Parathyroid adenoma (tissue), 2 donors: ENCODE measurements around the gene SLC22A23.

ENCODE experiments used
- H2AFZ ChIP-seq: fragments of 300-600 bp; sonication (generic); one replicate; pipeline ENCODE4 v1.7.0; 2017; ENCODE audit warnings: antibody characterized with exemption, mild to moderate bottlenecking
- H3K27ac ChIP-seq: fragments of 300-600 bp; sonication (generic); one replicate; pipeline ENCODE4 v1.7.0; 2017
- H3K27me3 ChIP-seq: fragments of 300-600 bp; sonication (generic); one replicate; pipeline ENCODE4 v1.7.0; 2017; ENCODE audit warnings: low read length; ENCODE audit not compliant: control insufficient read depth, insufficient read depth
- H3K36me3 ChIP-seq: fragments of 300-600 bp; sonication (generic); one replicate; pipeline ENCODE4 v1.7.0; 2017; ENCODE audit warnings: low read length; ENCODE audit not compliant: control insufficient read depth, insufficient read depth
- H3K4me1 ChIP-seq: fragments of 300-600 bp; sonication (generic); one replicate; pipeline ENCODE4 v1.7.0; 2017; ENCODE audit warnings: control low read depth
- H3K4me2 ChIP-seq: fragments of 300-600 bp; sonication (generic); one replicate; pipeline ENCODE4 v1.7.0; 2017; ENCODE audit warnings: low read length
- H3K4me3 ChIP-seq: fragments of 300-600 bp; sonication (generic); one replicate; pipeline ENCODE4 v1.7.0; 2017; ENCODE audit warnings: low read depth, low read length
- H3K79me2 ChIP-seq: fragments of 300-600 bp; sonication (generic); one replicate; pipeline ENCODE4 v1.7.0; 2017; ENCODE audit warnings: control low read depth
- H3K9ac ChIP-seq: fragments of 300-600 bp; sonication (generic); one replicate; pipeline ENCODE4 v1.7.0; 2017; ENCODE audit warnings: mild to moderate bottlenecking
- H3K9me3 ChIP-seq: fragments of 300-600 bp; sonication (generic); one replicate; pipeline ENCODE4 v1.7.0; 2017; ENCODE audit warnings: low read length; ENCODE audit not compliant: control insufficient read depth
- TF ChIP-seq, protein P1 (sequence below): fragments of 300-600 bp; sonication (generic); IDR thresholded peaks from one replicate; pipeline ENCODE4 v1.7.0; 2017; ENCODE audit warnings: antibody characterized with exemption, mild to moderate bottlenecking
- donor health status: primary hyperparathyroidism.

Gene SLC22A23

DNA sequence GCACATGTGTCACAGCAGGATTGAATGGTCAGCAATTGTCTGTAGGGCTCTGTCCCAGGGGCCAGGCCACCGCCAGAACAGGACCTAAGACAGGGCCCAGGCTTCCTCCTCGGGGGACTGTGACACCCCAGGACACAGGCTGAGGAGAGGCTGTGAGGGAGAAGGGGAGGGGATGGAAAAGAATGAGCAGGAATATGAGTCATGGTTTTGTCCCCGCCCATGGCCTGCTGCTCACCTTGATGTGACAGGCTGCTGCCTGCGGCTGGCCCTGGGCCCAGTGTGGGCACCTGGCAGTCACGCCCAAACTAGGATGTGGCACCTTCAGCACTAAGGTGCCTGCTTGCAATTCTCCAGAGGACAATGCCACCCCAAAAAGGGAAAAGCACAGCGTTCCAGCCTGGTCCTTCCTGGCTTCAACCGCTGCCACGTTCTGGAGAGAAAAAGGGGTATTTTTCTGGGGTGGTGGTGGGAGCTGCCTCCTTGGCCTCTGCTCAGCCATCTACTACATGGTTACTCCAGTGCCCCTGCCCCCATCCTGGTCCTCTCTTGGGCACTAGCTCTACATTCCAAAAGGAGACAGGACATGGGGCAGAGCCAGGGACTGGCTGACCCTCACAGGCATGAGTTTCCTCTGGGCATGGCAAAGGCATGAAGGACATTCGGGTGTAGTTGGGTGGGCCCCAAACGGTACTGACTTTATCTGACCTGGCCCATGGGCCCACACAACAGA lies 93.4 kb downstream of the SLC22A23 start:
- no peaks in the 10 kb centered on the region for H3K36me3 ChIP-seq
- TF ChIP-seq, protein P1, sequence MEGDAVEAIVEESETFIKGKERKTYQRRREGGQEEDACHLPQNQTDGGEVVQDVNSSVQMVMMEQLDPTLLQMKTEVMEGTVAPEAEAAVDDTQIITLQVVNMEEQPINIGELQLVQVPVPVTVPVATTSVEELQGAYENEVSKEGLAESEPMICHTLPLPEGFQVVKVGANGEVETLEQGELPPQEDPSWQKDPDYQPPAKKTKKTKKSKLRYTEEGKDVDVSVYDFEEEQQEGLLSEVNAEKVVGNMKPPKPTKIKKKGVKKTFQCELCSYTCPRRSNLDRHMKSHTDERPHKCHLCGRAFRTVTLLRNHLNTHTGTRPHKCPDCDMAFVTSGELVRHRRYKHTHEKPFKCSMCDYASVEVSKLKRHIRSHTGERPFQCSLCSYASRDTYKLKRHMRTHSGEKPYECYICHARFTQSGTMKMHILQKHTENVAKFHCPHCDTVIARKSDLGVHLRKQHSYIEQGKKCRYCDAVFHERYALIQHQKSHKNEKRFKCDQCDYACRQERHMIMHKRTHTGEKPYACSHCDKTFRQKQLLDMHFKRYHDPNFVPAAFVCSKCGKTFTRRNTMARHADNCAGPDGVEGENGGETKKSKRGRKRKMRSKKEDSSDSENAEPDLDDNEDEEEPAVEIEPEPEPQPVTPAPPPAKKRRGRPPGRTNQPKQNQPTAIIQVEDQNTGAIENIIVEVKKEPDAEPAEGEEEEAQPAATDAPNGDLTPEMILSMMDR, result no peak
- no peaks in the 10 kb centered on the region for H3K27me3 ChIP-seq
- H3K9me3 ChIP-seq, result no peaks in the 10 kb centered on the region
- H3K4me2 ChIP-seq, result no peak overlapping the region
- no peak overlapping the region for H3K9ac ChIP-seq
- peaks cover 20% of the 10 kb centered on the region for H3K4me1 ChIP-seq
- H3K79me2 ChIP-seq, result peaks cover 22% of the 10 kb centered on the region
- H2AFZ ChIP-seq, result peak overlapping the region; percentile 66
- H3K4me3 ChIP-seq, result no peak overlapping the region
- peak overlapping the region; percentile 71 for H3K27ac ChIP-seq

DNA sequence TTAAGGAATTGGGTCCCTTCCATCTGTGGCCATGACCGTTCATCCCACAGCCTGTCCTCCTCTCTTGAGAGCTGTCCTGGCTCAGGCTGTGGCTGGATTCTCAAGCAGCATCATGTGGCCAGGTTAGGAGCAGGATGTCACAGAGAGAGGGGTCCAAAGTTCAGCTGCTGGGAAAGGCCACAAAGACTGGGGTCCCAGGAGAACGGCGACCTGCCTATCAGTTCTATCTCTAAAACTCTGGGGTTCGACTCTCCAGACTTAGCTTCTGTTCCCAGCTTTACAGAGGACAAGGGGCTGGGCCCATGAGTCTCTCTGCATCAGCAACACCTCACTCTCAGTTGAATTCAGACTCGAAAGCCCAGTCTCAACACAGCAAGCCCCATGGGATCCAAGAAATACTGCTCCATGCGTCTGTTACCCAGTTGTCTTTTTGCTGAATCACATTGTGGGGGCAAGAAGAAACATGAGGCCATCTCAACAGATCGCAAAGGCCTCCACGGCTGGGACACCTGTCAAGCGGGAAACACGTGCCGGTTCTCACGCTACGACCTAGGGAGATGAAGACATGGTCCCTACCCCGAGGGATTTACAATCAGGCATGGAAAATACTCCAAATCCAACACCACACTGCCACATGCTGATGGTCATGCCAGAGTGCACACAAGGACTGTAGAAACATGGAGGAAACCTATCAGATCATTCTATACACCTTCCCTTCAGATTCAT lies 95.4 kb downstream of the SLC22A23 start:
- TF ChIP-seq, protein P1, result no peak
- H3K4me1 ChIP-seq, result peaks cover 28% of the 10 kb centered on the region
- H3K36me3 ChIP-seq, result no peaks in the 10 kb centered on the region
- H2AFZ ChIP-seq, result no peak overlapping the region
- peaks cover 9% of the 10 kb centered on the region for H3K79me2 ChIP-seq
- no peak overlapping the region for H3K27ac ChIP-seq
- no peak overlapping the region for H3K4me2 ChIP-seq
- no peak overlapping the region for H3K4me3 ChIP-seq
- H3K9me3 ChIP-seq, result no peaks in the 10 kb centered on the region
- no peak overlapping the region for H3K9ac ChIP-seq
- no peaks in the 10 kb centered on the region for H3K27me3 ChIP-seq

DNA sequence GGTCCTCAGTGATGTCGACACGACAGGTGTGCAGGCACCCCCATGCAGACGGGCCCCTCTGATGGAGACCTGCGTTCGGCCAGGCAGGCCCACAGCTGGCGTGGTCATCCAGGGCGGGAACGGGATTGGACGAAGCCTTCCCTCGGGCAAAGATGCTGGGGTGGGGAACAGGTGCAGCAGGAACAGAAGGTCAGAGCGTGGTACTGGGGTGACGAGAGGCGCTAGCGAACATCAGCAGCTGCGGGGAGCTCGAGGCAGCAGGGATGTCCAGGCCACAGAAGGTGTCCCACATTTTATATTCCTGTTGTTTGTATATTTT lies 96.2 kb downstream of the SLC22A23 start:
- H3K9me3 ChIP-seq, result no peaks in the 10 kb centered on the region

DNA sequence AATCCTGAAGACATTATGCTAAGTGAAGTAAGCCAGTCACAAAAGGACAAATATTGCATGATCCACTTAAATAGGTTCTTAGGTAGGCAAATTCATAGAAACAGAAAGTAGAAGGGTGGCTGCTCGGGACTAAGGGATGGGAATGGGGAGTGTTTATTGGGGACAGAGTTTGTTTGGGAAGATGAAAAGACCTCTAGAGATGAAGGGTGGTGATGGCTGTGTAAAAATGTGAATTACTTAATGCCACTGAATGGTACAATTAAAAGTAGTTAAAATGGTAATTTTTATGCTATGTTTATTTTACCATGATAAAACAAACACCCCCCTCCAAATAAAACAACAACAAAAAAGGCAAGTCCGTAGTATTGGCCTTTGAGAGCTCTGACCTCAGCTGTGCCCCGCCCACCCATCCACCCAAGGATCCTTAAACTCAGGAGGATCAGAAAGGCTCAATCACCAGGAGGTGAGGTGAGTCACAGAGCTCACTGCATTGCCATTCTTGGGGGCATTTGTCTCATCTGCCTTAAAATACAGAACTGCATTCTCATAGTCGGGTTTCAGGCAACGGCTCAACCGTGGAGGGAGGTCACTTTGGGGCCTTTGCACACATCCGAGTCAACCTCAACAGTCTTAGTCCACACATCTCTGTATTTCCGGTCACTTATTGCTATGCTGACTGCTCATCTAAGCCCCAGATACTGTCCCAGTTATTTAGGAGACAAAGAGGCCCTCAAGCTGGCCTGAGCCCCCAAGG lies 96.7 kb downstream of the SLC22A23 start:
- no peak overlapping the region for H3K4me2 ChIP-seq
- peaks cover 37% of the 10 kb centered on the region for H3K4me1 ChIP-seq
- H3K36me3 ChIP-seq, result no peaks in the 10 kb centered on the region
- H3K27me3 ChIP-seq, result no peaks in the 10 kb centered on the region
- H2AFZ ChIP-seq, result no peak overlapping the region
- H3K79me2 ChIP-seq, result peaks cover 6% of the 10 kb centered on the region
- H3K4me3 ChIP-seq, result no peak overlapping the region
- H3K9ac ChIP-seq, result no peak overlapping the region
- no peaks in the 10 kb centered on the region for H3K9me3 ChIP-seq
- H3K27ac ChIP-seq, result no peak overlapping the region
- TF ChIP-seq, protein P1, result no peak

More for the DNA sequence above, 96.2 kb downstream of the SLC22A23 start:
- H3K27ac ChIP-seq, result no peak overlapping the region
- peaks cover 6% of the 10 kb centered on the region for H3K79me2 ChIP-seq
- H3K9ac ChIP-seq, result no peak overlapping the region
- H3K4me2 ChIP-seq, result no peak overlapping the region
- TF ChIP-seq, protein P1, result no peak
- no peak overlapping the region for H2AFZ ChIP-seq
- peaks cover 32% of the 10 kb centered on the region for H3K4me1 ChIP-seq
- H3K27me3 ChIP-seq, result no peaks in the 10 kb centered on the region
- no peaks in the 10 kb centered on the region for H3K36me3 ChIP-seq
- H3K4me3 ChIP-seq, result no peak overlapping the region
